Measurements from ENCODE around the gene DMC1. TPM values are rescaled to one million over a fixed set of nuclear protein-coding genes. Genes with fewer than 3 reads are reported as not detected.

DMC1 gene
- total RNA-seq, 8 experiments from 2014 or later, result 0.15 to 7.4 (median 0.67) TPM

DNA sequence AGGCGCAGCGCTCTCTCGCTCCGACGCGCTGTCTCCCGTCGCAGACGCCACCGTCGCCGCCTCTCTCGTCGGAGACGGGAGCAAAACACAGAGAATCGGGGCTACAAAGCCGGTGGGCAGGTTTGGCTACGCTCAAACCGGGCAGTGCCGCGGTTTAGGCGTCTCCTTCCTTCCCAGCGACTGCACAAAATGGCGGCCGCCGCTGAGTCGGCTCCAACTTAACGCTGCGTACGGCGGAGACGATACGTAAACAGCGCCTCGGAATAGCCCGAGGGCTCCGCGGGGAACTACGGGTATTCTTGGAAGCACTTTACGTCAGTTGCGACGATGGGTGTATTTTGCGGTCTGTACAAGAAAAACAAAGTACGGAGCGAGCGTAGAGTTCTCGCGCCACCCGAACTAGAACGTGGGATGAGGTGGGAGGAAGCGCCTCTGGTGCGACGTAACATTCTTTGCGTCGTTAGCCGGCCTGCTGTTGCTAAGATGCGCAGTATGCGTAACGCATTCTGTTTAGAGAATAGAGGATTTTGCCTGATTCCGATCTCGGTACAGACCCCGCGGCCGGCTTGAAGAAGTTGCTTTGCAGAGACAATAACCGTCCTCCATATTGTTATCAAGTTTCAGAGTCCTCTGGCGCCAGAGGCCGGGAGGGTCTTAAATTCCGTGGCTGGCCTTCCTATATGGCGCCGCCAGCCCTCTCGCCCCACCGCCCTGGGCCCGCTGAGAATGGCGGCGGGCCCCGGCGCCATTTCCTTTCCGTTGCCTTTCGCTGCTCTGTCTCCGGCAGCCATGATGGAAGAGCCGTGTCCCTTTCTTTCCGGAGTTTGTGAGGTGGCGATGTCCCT, 63.6 kb downstream of the DMC1 start, which contains the start of gene DDX17:
Gene DDX17 (minus strand): TSS at position 194 of the 845 bp plus-strand sequence.
- in situ Hi-C loops (cut with MboI; ENCODE audit: low pct_unique_long_range_greater_than_20kb in 2 of 9, low sequenced_read_pairs in 9 of 9, unreplicated experiment in 9 of 9), result no loop called here
- peak within 1 kb of the TSS; percentile 74 to 97 (median 85) for H3K4me3 ChIP-seq
- ATAC-seq (replicated peaks in 6 of 8), result peak; percentile 82 to 93 (median 88)
- peak within 1 kb of the TSS; percentile 99 to 100 for H3K27ac ChIP-seq
- H3K4me1 ChIP-seq (replicated peaks in 1 of 2), result peaks cover 16% of the 10 kb centered on the region in 2 donors
- 0 to 10% (median 1%) methylated on average over 3 to 40 of the region's 83 CpGs; no CpG with 5 or more reads in 1 of the 10 experiments for WGBS, 10 experiments

DNA sequence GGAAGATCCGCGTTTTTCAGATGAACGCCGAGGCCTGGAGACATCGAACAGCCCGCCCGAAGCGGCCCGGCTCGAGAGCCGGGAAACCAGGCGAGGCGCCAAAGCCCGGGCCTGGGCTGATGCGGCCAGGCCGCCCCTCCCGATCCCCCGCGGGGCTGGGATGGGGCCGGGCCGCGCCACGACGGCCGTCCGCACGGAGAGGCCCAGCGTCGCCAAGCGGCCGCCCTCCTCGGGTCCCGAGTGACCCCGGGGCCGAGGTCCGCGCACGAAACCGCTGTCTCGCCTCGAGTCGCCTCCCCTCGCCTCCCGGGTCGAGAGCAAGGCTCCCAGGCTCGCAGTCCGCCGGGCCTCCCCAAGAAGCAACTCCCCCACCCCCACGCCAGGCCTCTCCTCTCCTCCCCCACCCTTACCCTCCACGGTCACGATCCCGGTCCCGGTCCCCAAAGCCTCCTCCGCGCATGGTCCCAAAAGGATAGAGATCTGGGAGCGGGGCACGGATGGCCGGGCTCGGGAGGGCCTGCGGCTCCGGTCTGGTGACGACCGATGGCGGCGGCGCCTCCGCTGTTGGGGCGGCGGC, 64.4 kb downstream of the DMC1 start:
- in situ Hi-C loops (cut with MboI; ENCODE audit: low pct_unique_long_range_greater_than_20kb in 2 of 9, low sequenced_read_pairs in 9 of 9, unreplicated experiment in 9 of 9), result no loop called here
- peaks cover 16% of the 10 kb centered on the region in 2 donors for H3K4me1 ChIP-seq (replicated peaks in 1 of 2)
- H3K27ac ChIP-seq, result peak overlapping the region; percentile 99 to 100
- 0% methylated on average over 2 to 12 of the region's 69 CpGs; no CpG with 5 or more reads in 6 of the 10 experiments for WGBS, 10 experiments
- ATAC-seq (replicated peaks in 6 of 8), result peak; percentile 38 to 59 (median 48)
- peak overlapping the region; percentile 74 to 97 (median 85) for H3K4me3 ChIP-seq

DNA sequence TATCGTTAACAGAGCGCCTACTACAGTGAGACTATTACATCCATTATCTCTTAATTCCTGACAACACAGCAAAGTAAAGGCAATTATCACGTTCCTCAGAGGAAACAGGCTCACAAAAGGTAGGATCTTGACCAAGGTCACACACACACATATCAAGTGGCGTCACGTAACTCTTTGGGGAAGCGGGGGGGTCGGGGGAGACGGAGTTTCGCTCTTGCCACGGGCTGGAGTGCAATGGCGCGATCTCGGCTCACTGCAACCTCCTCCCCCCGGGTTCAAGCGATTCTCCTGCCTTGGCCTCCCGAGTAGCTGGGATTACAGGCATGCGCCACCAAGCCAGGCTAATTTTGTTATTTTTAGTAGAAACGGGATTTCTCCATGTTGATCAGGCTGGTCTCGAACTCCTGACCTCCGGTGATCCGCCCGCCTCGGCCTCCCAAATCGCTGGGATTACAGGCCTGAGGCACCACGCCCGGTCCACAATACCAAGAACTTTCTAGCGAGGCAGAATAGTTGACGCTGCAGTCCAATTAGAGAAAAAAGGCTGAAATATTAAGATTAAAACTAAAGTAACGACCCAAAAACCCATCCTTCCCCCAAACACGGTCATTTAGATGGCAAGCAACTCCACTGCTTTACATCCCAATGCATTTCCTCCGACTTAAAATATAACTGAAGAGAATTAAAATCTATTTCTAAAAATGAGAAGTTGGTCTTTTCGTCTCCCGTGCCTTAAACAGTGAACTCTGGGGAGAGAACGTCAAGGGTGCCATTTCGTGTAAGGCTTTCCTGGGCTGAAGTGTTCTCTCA, 65.0 kb downstream of the DMC1 start:
- peak overlapping the region; percentile 74 to 97 (median 85) for H3K4me3 ChIP-seq
- WGBS, 10 experiments, result 0 to 9% (median 1%) methylated on average over 2 to 23 of the region's 35 CpGs
- in situ Hi-C loops (cut with MboI; ENCODE audit: low pct_unique_long_range_greater_than_20kb in 2 of 9, low sequenced_read_pairs in 9 of 9, unreplicated experiment in 9 of 9), result no loop called here
- peaks cover 16% of the 10 kb centered on the region in 2 donors for H3K4me1 ChIP-seq (replicated peaks in 1 of 2)
- H3K27ac ChIP-seq, result peak overlapping the region; percentile 99 to 100
- peak in 1 of 8 experiments; percentile 1 for ATAC-seq (replicated peaks in 6 of 8)

DNA sequence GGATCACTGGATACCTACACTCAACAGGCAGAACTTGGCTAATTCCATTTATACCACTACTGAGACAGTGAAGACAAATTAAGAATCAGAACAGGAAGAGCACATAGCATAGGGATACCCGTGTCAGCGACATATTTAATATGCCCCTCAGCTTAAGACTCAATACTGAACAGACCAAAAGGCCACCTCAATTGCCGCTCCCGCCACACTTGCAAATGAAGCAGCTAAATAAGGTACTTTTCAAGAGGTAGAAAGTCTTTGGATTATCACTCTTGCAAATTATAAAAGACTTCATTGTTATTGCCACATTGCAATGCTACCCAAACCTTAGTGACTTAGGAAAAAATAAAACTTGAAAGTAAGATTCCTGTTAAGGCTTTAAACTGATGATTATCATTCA, 67.0 kb downstream of the DMC1 start:
- 25 to 93% (median 70%) methylated on average over 1 to 4 of the region's 4 CpGs; no CpG with 5 or more reads in 1 of the 10 experiments for WGBS, 10 experiments
- peak overlapping the region in 3 of 5 donors; percentile 80 to 91 (median 85) for H3K4me3 ChIP-seq
- H3K27ac ChIP-seq, result no peak overlapping the region

DNA sequence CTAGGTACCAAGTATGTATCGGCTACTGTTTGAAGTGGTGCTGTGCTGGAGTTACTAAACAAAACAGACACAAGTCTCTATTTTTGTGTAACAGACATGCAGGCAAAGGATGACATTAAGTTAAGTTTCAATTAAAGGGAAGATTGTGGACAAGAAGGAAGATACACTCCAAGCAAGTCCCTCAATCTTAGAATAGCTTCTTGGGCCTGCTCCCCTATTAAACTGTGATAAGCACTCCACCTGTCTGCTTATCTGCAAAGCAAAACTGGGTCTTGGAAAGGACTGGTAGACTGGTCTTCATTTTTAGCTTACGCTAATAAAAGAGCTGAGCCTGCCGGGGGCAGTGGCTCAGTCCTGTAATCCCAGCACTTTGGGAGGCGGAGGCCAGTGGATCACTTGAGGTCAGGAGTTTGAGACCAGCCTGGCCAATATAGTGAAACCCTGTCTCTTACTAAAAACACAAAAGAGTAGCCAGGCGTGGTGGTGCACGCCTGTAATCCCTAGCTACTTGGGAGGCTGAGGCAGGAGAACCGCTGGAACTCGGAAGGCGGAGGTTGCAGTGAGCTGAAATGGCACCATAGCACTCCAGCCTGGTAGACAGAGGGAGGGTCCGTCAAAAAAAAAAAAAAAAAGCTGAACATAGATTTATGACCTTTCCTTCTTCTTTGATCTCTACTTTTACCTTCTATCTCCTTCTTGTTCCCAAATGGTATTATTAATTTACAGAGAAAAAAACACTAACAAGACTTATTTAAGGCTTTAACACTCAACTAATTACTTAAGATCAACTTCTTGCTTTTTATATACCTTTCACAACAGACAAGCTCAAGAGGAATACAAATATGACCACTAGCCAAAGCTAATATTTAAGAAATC, 67.9 kb downstream of the DMC1 start:
- no peak overlapping the region for H3K27ac ChIP-seq

More for the DNA sequence above, 67.0 kb downstream of the DMC1 start:
- no peak for ATAC-seq (replicated peaks in 6 of 8)
- peaks cover 16% of the 10 kb centered on the region in 2 donors for H3K4me1 ChIP-seq (replicated peaks in 1 of 2)
- in situ Hi-C loops (cut with MboI; ENCODE audit: low pct_unique_long_range_greater_than_20kb in 2 of 9, low sequenced_read_pairs in 9 of 9, unreplicated experiment in 9 of 9), result no loop called here

DNA sequence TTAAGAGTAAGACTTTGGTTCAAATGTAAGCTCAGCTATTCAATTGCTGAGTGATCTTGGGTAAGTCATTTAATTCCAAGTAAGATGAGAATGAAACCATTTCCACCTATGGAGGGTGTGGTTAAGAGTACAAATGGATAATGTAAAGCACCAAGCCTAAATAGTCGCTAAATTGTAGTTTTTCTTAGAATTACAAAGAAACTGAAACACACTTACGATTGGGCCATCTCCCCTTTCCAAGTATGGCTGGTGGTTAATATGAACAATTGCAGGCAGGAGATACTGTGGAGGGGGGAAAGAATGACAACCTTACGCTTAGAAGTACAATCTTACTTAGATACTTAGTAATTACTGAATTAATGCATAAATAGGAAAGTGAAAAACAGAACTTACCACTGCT, 72.1 kb downstream of the DMC1 start:
- no peak for ATAC-seq (replicated peaks in 6 of 8)
- WGBS, 10 experiments, result 79 to 100% (median 90%) methylated on average over 1 to 3 of the region's 3 CpGs
- in situ Hi-C loops (cut with MboI; ENCODE audit: low pct_unique_long_range_greater_than_20kb in 2 of 9, low sequenced_read_pairs in 9 of 9, unreplicated experiment in 9 of 9), result no loop called here
- H3K4me3 ChIP-seq, result no peak overlapping the region
- H3K27ac ChIP-seq, result no peak overlapping the region
- H3K4me1 ChIP-seq (replicated peaks in 1 of 2), result peaks cover 4% of the 10 kb centered on the region in 2 donors

More for the DNA sequence above, 67.9 kb downstream of the DMC1 start:
- in situ Hi-C loops (cut with MboI; ENCODE audit: low pct_unique_long_range_greater_than_20kb in 2 of 9, low sequenced_read_pairs in 9 of 9, unreplicated experiment in 9 of 9), result no loop called here
- no peak overlapping the region for H3K4me3 ChIP-seq
- ATAC-seq (replicated peaks in 6 of 8), result no peak
- H3K4me1 ChIP-seq (replicated peaks in 1 of 2), result peaks cover 14 to 16% of the 10 kb centered on the region in 2 donors
- 71 to 100% (median 94%) methylated on average over 2 to 9 of the region's 10 CpGs; no CpG with 5 or more reads in 1 of the 10 experiments for WGBS, 10 experiments

DNA sequence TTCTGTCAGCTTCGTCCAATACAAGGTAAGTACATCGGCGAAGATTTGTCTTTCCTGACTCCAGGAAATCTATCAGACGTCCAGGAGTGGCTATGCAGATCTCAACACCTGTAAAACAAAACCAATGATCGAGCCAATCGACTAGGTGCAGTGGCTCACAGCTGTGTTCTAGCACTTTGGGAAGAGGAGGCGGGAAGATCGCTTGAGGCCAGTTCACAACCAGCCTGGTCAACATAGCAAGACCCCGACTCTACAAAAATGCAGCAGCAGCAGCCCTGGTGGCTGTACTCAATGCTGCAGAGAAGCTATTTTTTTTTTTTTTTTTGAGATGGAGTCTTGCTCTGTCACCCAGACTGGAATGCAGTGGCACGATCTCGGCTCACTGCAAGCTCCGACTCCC, 75.0 kb downstream of the DMC1 start:
- H3K4me3 ChIP-seq, result no peak overlapping the region
- in situ Hi-C loops (cut with MboI; ENCODE audit: low pct_unique_long_range_greater_than_20kb in 2 of 9, low sequenced_read_pairs in 9 of 9, unreplicated experiment in 9 of 9), result no loop called here
- no peak for ATAC-seq (replicated peaks in 6 of 8)
- H3K27ac ChIP-seq, result no peak overlapping the region
- 92 to 100% (median 100%) methylated on average over 1 to 6 of the region's 12 CpGs; no CpG with 5 or more reads in 2 of the 10 experiments for WGBS, 10 experiments
- no peaks in the 10 kb centered on the region for H3K4me1 ChIP-seq (replicated peaks in 1 of 2)

DNA sequence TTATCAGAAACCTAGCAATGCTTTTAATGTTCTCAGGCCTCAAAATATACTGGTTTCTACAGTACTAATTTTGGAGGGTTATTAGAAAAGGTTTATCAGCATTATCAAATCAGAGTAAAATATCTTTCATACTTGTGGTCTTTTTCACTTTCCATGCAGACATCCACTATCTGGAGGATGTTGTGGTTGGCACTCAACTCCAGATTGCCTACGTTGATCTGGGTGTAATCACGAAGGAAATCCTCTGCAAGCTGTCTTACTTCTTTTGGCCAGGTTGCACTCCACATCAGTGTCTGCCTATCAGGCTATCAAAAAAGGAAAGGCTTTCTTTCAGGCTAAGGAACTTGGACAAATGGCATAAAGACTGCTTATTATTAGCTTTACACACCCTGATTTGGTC, 75.5 kb downstream of the DMC1 start:
- 44 to 100% (median 93%) methylated on average over 1 to 2 of the region's 2 CpGs; no CpG with 5 or more reads in 2 of the 10 experiments for WGBS, 10 experiments
- H3K27ac ChIP-seq, result no peak overlapping the region
- no peaks in the 10 kb centered on the region for H3K4me1 ChIP-seq (replicated peaks in 1 of 2)
- in situ Hi-C loops (cut with MboI; ENCODE audit: low pct_unique_long_range_greater_than_20kb in 2 of 9, low sequenced_read_pairs in 9 of 9, unreplicated experiment in 9 of 9), result no loop called here
- no peak for ATAC-seq (replicated peaks in 6 of 8)
- H3K4me3 ChIP-seq, result no peak overlapping the region

DNA sequence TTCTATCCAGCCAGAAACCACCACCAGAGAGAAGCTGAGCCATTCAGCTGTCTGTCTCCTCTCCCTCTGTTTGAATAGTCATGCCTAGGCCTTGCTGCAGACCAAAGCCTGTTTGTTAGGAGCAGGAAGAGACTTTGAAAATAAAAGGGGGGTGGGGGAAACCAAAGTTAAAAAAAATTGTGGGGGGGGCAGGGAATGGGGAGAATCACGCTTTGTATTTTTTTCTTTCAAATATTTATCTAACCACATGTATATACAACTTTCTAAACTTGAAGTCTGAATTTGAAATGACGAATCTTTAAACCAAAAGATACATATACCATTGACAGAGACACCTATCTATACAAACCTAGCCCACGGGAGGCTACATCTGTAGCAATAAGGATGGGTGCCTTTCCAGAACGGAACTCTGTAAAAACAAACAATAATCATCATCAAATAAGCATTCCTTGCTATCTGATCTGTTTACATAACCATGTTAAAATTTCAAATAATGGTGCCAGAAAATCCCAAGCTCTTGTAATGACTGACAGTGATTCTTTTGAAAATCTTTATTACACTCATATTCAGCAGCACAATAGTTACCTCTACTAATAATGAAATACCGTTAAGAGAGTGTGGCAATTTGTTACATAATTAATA, 78.2 kb downstream of the DMC1 start:
- no peak for ATAC-seq (replicated peaks in 6 of 8)
- H3K4me1 ChIP-seq (replicated peaks in 1 of 2), result no peaks in the 10 kb centered on the region

DNA sequence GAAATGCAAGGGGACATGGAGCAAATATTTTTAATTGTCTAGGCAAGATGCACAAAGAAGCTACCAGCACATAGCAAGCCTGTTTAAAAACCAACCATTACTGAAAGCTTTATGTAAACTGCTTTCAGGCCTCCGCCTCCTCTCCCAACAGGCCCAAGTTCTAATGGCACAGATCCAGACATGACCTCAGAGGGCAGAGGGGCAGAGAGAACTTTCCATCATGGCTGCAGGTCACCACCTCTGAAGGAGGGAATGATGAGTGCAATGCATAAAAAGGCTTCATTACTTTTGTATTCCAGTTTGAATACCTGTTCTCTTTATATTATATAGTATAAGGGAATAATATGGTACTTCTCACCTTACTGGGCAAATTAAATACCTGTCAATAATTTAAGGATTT, 79.1 kb downstream of the DMC1 start:
- WGBS, 10 experiments, result 86 to 100% (median 100%) methylated on average over 1 of the region's 1 CpG; no CpG with 5 or more reads in 6 of the 10 experiments
- no peak overlapping the region for H3K27ac ChIP-seq
- ATAC-seq (replicated peaks in 6 of 8), result peak in 4 of 8 experiments; percentile 46 to 81 (median 64)
- H3K4me3 ChIP-seq, result no peak overlapping the region
- no peaks in the 10 kb centered on the region for H3K4me1 ChIP-seq (replicated peaks in 1 of 2)
- in situ Hi-C loops (cut with MboI; ENCODE audit: low pct_unique_long_range_greater_than_20kb in 2 of 9, low sequenced_read_pairs in 9 of 9, unreplicated experiment in 9 of 9), result no loop called here

More for the DNA sequence above, 78.2 kb downstream of the DMC1 start:
- no peak overlapping the region for H3K4me3 ChIP-seq
- no peak overlapping the region for H3K27ac ChIP-seq
- 0 to 100% (median 88%) methylated on average over 1 to 4 of the region's 5 CpGs; no CpG with 5 or more reads in 2 of the 10 experiments for WGBS, 10 experiments
- in situ Hi-C loops (cut with MboI; ENCODE audit: low pct_unique_long_range_greater_than_20kb in 2 of 9, low sequenced_read_pairs in 9 of 9, unreplicated experiment in 9 of 9), result no loop called here

DNA sequence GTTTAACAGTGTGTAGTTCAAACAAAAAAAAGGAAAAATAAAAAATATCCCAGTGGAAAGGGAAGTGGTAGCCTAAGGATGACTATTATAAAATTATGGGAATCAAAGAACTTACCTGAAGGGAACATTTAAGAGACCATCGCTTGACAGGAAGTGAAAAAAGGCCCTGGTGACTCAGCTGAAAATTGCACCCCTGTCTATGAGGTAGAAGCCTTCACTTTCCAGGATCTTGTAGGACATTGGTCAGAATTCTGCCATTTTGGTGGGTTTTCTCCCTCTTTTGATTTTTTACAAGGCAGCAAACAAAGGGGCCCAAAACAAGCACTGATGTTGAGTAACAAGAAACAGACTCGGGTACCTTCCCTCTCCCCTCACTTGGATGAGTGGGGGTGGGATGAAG, 79.5 kb downstream of the DMC1 start:
- 77 to 100% (median 86%) methylated on average over 1 to 2 of the region's 2 CpGs; no CpG with 5 or more reads in 1 of the 10 experiments for WGBS, 10 experiments
- in situ Hi-C loops (cut with MboI; ENCODE audit: low pct_unique_long_range_greater_than_20kb in 2 of 9, low sequenced_read_pairs in 9 of 9, unreplicated experiment in 9 of 9), result no loop called here
- Histone ChIP-seq H3K4me1 (replicated peaks in 1 of 2) (no peaks in the 10 kb centered on the region), H3K27ac (no peak overlapping the region), H3K4me3 (no peak overlapping the region)
- no peak for ATAC-seq (replicated peaks in 6 of 8)

Measured in motor neuron (in vitro differentiated cells).